OCI-LY3 (cell line): Measurements from ENCODE around the gene RNF123.

Experiments
- EZH2phosphoT487 ChIP-seq: fragments of 200-600 bp; shearing (Covaris generic); IDR thresholded peaks from 2 replicates; pipeline ENCODE4 v1.6.1; 2018; ENCODE audit warnings: antibody characterized with exemption, mixed run types, low read depth
- TF ChIP-seq, protein P1 (sequence below): fragments of 200-600, 300-600 bp; sonication (generic); IDR thresholded peaks from 2 replicates; pipeline ENCODE4 v1.5.1; 2014; ENCODE audit warnings: antibody characterized with exemption, low read length, low read depth

DNA sequence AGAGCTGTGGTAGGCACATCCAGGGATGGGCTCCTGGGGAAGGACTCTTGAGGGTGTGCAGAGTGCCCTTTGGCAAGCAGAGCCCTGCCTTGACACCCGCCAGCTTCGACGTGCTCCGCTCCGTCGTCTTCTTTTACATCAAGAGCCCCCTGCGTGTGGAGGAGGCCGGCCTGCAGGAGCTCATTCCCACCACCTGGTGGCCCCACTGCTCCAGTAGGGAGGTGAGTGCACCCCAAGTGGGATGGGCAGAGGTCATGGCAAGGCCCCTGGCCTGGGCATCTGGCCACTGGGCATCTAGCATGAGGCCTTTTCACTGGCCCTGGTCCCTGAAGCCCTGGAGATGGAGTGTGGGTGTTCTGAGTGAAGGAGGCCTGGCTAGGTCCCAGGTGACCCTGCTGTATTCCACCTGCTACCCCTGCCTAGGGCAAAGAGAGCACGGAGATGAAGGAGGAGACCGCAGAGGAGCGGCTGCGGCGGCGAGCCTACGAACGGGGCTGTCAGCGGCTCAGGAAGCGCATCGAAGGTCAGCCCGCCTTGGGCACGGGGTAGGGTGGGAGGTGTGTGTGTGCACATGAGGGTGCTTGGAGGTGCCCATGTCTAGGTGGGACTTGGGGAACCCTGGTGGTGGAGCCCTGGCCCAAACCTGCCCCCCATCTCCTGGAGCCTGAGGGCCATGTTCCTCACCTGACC is 12.2 kb downstream of the RNF123 start:
- TF ChIP-seq, protein P1, sequence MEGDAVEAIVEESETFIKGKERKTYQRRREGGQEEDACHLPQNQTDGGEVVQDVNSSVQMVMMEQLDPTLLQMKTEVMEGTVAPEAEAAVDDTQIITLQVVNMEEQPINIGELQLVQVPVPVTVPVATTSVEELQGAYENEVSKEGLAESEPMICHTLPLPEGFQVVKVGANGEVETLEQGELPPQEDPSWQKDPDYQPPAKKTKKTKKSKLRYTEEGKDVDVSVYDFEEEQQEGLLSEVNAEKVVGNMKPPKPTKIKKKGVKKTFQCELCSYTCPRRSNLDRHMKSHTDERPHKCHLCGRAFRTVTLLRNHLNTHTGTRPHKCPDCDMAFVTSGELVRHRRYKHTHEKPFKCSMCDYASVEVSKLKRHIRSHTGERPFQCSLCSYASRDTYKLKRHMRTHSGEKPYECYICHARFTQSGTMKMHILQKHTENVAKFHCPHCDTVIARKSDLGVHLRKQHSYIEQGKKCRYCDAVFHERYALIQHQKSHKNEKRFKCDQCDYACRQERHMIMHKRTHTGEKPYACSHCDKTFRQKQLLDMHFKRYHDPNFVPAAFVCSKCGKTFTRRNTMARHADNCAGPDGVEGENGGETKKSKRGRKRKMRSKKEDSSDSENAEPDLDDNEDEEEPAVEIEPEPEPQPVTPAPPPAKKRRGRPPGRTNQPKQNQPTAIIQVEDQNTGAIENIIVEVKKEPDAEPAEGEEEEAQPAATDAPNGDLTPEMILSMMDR, result peak; percentile 48
- TF ChIP-seq EZH2phosphoT487, result no peak
